Heart right ventricle (tissue), 16 donors: ENCODE measurements around the gene C2CD2. TPM values are rescaled to one million over a fixed set of nuclear protein-coding genes. Genes with fewer than 3 reads are reported as not detected.

ENCODE experiments used
- ATAC-seq, 8 donors: fragments of 200-7000 bp; cut with Tn5 transposase; one replicate each; pipeline ENCODE4 v1.9.1; 2020; ENCODE audit warnings: mild to moderate bottlenecking in 8 of 8, moderate library complexity in 8 of 8, moderate number of reproducible peaks in 1 of 8
- DNase-seq, 2 donors: peaks; one replicate each; pipeline ENCODE4 v3.0.0-alpha.2; 2020
- H3K27ac ChIP-seq, 10 donors: fragments of 200-600 bp; sonication (generic) in 2 of 10; one replicate each; pipeline versions ENCODE4 v1.5.0 to v1.8.0; 2020 to 2022; ENCODE audit warnings: mild to moderate bottlenecking in 3 of 10
- H3K27me3 ChIP-seq, 7 donors: fragments of 200-600 bp; one replicate each; pipeline ENCODE4 v1.8.0; 2021 to 2022; ENCODE audit warnings: mild to moderate bottlenecking in 2 of 7
- H3K36me3 ChIP-seq, 9 donors: fragments of 200-600 bp; sonication (generic) in 1 of 9; one replicate each; pipeline versions ENCODE4 v1.5.0 to v1.8.0; 2020 to 2022; ENCODE audit warnings: mild to moderate bottlenecking in 2 of 9
- H3K4me1 ChIP-seq, 9 donors: fragments of 200-600 bp; sonication (generic) in 1 of 9; one replicate each; pipeline versions ENCODE4 v1.5.0 to v1.8.0; 2020 to 2022; ENCODE audit warnings: mild to moderate bottlenecking in 4 of 9
- H3K4me3 ChIP-seq, 10 donors: fragments of 200-600 bp; sonication (generic) in 2 of 10; one replicate each; pipeline versions ENCODE4 v1.5.0 to v1.8.0; 2020 to 2022; ENCODE audit warnings: mild to moderate bottlenecking in 7 of 10, moderate library complexity in 2 of 10
- H3K9me3 ChIP-seq, 11 donors: fragments of 200-600 bp in 10 of 11; sonication (generic) in 2 of 11; one replicate each; pipeline versions ENCODE4 v1.5.0 to v1.8.0; 2013 to 2022; ENCODE audit warnings: mild to moderate bottlenecking in 2 of 11, control low read depth in 1 of 11, moderate library complexity in 1 of 11
- WGBS, 2 donors: extraction: QIAGEN DNeasy Blood & Tissue Kit; methylation state at CpG; one replicate each; pipeline ENCODE4 v1.1.7; 2013; ENCODE audit warnings: inconsistent platforms in 1 of 2; 5-methylcytosine and 5-hydroxymethylcytosine counted together
- intact Hi-C, 10 donors: fragments of 100-400 bp; cut with DNase I; formaldehyde crosslinking; loops; one replicate each; pipeline versions ENCODE4 v1.11.1 to v1.14.2; 2022
- polyA plus RNA-seq, 2 donors: library from polyadenylated mRNA; stranded (reverse); fragments of 200-250 nt; gene quantifications; one replicate each; pipeline ENCODE4 v1.2.3, GENCODE V29; 2013
- total RNA-seq, 10 donors: library from RNA; stranded (reverse); fragmentation: NEBNext Ultra II Directional in 3 of 10; extraction: Animal tissue kit (Norgen Biotek cat#: 25700) in 3 of 10; gene quantifications; one replicate each; pipeline versions ENCODE4 v1.2.1 to v1.2.4, GENCODE V29; 2021 to 2023
- TF ChIP-seq, protein P1 (sequence below), 9 donors: fragments of 200-600 bp; sonication (generic) in 2 of 9; IDR thresholded peaks; one replicate each; pipeline versions ENCODE4 v1.5.0 to v1.8.0; 2021 to 2022; ENCODE audit warnings: antibody characterized with exemption in 9 of 9, mild to moderate bottlenecking in 5 of 9, moderate library complexity in 1 of 9
- donor health status: Arrhythmogenic right ventricular cardiomyopathy.
- donor health status: ischemic (EF 13 %, LVEDD 7.1; RV severe dilation, severe dysfunction).
- donor health status: healthy with polysubstance abuse.
- donor health status: DM: no; HTN: yes; CAD: no.
- donor health status: DM: no; HTN: no; CAD: no.
- donor health status: ischemic (EF 25% LVEDD 6.9; RV normal size, moderate dysfunction).
- donor health status: ischemic (EF 25% LVEDD 5.7; RV mildly dilated, moderate dysfunction).
- donor health status: healthy.
- donor health status: DM: yes; HTN: yes; CAD: no.
- donor health status: Ischemic cardiomyopathy.
- donor health status: ischemic (EF 35%, LVEDD 5.7; RV mildly dilated, moderate dysfunction).
- donor health status: nonischemic (EF 11% LVEDD 7.7; RV severe dilation, severe dysfunction).
- donor health status: DM: yes; HTN: yes; CAD: no.
- donor health status: PGD.
- donor health status: ischemic (EF 29% LVEDD 5.4; RV normal size, mild dysfunction).
- donor health status: nonischemic (EF 23%, LVEDD 6.1; RV moderate dilation, normal function).

C2CD2 gene
- total and polyA plus RNA-seq, 12 donors: 4.5 to 11.1 (median 6.6) TPM

GRCh38 chr21:41975391-41976272 lies 21.8 kb upstream of the C2CD2 start:
- peak in 1 of 8 donors; percentile 54 for ATAC-seq
- WGBS, 2 donors: 93% methylated on average over 17 of the region's 17 CpGs

DNA sequence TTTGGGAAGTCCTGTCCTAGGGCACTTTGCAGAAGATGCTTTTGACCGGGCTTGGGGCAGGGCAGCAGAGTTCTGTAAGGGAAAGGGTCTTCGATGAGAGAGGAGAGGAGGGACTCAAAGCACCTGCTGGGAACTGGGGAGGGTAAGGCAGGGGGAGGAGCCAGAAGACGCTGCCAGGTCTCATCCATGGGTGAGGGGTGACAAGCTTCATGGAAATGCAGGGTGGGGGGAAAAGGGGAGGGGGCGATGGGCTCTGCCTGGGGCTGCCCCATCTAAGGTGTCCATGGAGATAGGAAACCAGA lies 20.9 kb upstream of the C2CD2 start:
- 87 to 90% methylated on average over 4 of the region's 4 CpGs for WGBS, 2 donors
- Histone ChIP-seq H3K36me3 (no peaks in the 10 kb centered on the region), H3K27me3 (no peaks in the 10 kb centered on the region), H3K4me3 (no peak overlapping the region), H3K4me1 (peaks cover 0 to 18% (median 11%) of the 10 kb centered on the region in 9 donors), H3K27ac (peak overlapping the region in 3 of 10 donors; percentile 54 to 60 (median 58)), H3K9me3 (peaks cover 0 to 10% (median 0%) of the 10 kb centered on the region in 11 donors)
- intact Hi-C loops: no loop called here
- DNase-seq (no peak), ATAC-seq (peak in 1 of 8 donors; percentile 16)
- TF ChIP-seq, protein P1, sequence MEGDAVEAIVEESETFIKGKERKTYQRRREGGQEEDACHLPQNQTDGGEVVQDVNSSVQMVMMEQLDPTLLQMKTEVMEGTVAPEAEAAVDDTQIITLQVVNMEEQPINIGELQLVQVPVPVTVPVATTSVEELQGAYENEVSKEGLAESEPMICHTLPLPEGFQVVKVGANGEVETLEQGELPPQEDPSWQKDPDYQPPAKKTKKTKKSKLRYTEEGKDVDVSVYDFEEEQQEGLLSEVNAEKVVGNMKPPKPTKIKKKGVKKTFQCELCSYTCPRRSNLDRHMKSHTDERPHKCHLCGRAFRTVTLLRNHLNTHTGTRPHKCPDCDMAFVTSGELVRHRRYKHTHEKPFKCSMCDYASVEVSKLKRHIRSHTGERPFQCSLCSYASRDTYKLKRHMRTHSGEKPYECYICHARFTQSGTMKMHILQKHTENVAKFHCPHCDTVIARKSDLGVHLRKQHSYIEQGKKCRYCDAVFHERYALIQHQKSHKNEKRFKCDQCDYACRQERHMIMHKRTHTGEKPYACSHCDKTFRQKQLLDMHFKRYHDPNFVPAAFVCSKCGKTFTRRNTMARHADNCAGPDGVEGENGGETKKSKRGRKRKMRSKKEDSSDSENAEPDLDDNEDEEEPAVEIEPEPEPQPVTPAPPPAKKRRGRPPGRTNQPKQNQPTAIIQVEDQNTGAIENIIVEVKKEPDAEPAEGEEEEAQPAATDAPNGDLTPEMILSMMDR (IDR thresholded peaks at IDR 0.05): no peak

More at GRCh38 chr21:41975391-41976272, 21.8 kb upstream of the C2CD2 start:
- Histone ChIP-seq H3K9me3 (peaks cover 0 to 14% (median 0%) of the 10 kb centered on the region in 11 donors), H3K27me3 (no peaks in the 10 kb centered on the region), H3K27ac (no peak overlapping the region), H3K4me3 (no peak overlapping the region), H3K4me1 (peaks cover 0 to 18% (median 11%) of the 10 kb centered on the region in 9 donors), H3K36me3 (no peaks in the 10 kb centered on the region)
- no peak for DNase-seq
- TF ChIP-seq, protein P1 (IDR thresholded peaks at IDR 0.05): no peak
- intact Hi-C loops: no loop called here

DNA sequence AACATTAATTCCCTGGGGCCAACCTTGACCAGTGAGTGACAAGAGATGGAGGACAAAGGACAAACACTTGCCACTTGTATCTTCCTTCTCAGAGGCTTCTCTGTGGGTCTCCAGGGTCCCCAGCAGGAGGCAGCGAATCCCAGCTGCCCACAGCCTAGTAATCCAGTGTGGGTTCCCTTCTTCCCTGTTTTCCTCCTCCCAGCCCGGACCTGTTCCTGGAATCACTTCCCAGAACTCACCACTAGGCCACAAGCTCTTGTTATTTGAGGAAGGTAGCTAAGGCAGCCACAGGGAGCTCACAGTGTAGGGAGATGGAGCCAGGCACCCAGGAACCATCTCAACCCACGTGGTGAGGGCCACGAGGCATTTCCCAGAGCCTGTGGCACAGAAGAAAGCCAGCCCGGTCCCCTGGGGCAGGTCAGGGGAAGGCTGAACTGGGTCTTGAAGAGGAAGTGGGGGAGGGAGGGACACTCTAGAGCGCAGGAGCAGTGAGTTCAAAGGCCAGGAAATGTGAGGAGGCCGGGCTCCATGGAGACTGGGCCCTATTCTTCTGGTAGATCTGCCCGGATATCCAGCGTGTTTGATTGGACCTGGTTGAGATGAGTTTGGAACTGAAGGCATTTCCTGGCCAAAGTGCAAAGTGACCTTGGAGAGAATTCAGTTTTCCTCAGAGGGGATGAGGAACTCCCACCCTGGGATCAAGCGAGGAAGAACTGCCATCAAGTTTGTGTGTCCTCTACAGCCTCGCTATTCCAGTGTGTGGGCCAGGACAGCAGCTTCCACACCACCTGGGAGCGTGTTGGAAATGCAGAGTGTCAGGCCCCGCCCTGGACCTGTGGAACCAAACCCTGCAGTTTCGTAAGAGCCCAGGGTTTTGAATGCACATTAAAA lies 20.3 kb upstream of the C2CD2 start:
- intact Hi-C loops: no loop called here
- peaks cover 0 to 18% (median 11%) of the 10 kb centered on the region in 9 donors for H3K4me1 ChIP-seq
- DNase-seq (peak; percentile 58 to 70), ATAC-seq (peak; percentile 78 to 94 (median 88))
- H3K27me3 ChIP-seq: no peaks in the 10 kb centered on the region
- TF ChIP-seq, protein P1 (IDR thresholded peaks at IDR 0.05): peak in 2 of 9 donors; percentile 3 to 20
- H3K36me3 ChIP-seq: no peaks in the 10 kb centered on the region
- H3K9me3 ChIP-seq: peaks cover 0 to 4% (median 0%) of the 10 kb centered on the region in 11 donors
- 54 to 66% methylated on average over 13 to 14 of the region's 14 CpGs for WGBS, 2 donors
- peak overlapping the region in 8 of 10 donors; percentile 39 to 76 (median 56) for H3K27ac ChIP-seq
- H3K4me3 ChIP-seq: no peak overlapping the region

GRCh38 chr21:41973427-41973831 lies 19.6 kb upstream of the C2CD2 start:
- ATAC-seq (no peak), DNase-seq (no peak)
- Histone ChIP-seq H3K27ac (peak overlapping the region in 6 of 10 donors; percentile 39 to 76 (median 56)), H3K4me3 (no peak overlapping the region), H3K36me3 (no peaks in the 10 kb centered on the region), H3K27me3 (no peaks in the 10 kb centered on the region), H3K4me1 (peaks cover 0 to 18% (median 11%) of the 10 kb centered on the region in 9 donors), H3K9me3 (no peaks in the 10 kb centered on the region)
- WGBS, 2 donors: 91 to 93% methylated on average over 15 of the region's 15 CpGs
- TF ChIP-seq, protein P1 (IDR thresholded peaks at IDR 0.05): no peak
- intact Hi-C loops: no loop called here
